HG03460 (cell line): ENCODE results near the gene MILR1.
"Not testable (repeated sequence)": the region's sequence is repeated elsewhere in the genome, so short reads cannot be mapped to it uniquely, and the experiment has no call there.

ENCODE experiments used
- ATAC-seq: cut with Tn5 transposase; IDR thresholded peaks from one replicate; pipeline ENCODE4 v1.9.1; 2021; ENCODE audit not compliant: unreplicated experiment

MILR1 gene

GRCh38 chr17:64426596-64426995 is 22.3 kb upstream of the MILR1 start:
- ATAC-seq, result no peak

GRCh38 chr17:64428406-64428805 is 20.5 kb upstream of the MILR1 start:
- ATAC-seq, result no peak

GRCh38 chr17:64430036-64430435 is 18.9 kb upstream of the MILR1 start:
- ATAC-seq, result not testable (repeated sequence)

GRCh38 chr17:64431534-64431933 is 17.4 kb upstream of the MILR1 start:
- no peak for ATAC-seq

GRCh38 chr17:64437944-64438525 is 10.9 kb upstream of the MILR1 start:
- ATAC-seq, result no peak

- not testable (repeated sequence) for ATAC-seq
Observed at GRCh38 chr17:64439521-64439920, 9.4 kb upstream of the MILR1 start.

- ATAC-seq, result no peak
Observed at GRCh38 chr17:64439956-64440355, 9.0 kb upstream of the MILR1 start.

GRCh38 chr17:64441772-64442540 is 7.0 kb upstream of the MILR1 start:
- no peak for ATAC-seq

GRCh38 chr17:64442541-64442971 is 6.4 kb upstream of the MILR1 start:
- no peak for ATAC-seq

- ATAC-seq, result no peak
Observed at GRCh38 chr17:64443086-64443760, 5.7 kb upstream of the MILR1 start.

GRCh38 chr17:64447526-64447925 is 1.4 kb upstream of the MILR1 start:
- no peak for ATAC-seq

- no peak for ATAC-seq
Observed at GRCh38 chr17:64449545-64449944, 630 bp downstream of the MILR1 start.

- ATAC-seq, result no peak
Observed at GRCh38 chr17:64455993-64456885, 7.3 kb downstream of the MILR1 start.

- no peak for ATAC-seq
Observed at GRCh38 chr17:64457156-64457555, 8.2 kb downstream of the MILR1 start.

- ATAC-seq, result no peak
Observed at GRCh38 chr17:64458756-64459155, 9.8 kb downstream of the MILR1 start.

GRCh38 chr17:64459284-64459747 is 10.4 kb downstream of the MILR1 start:
- ATAC-seq, result no peak

GRCh38 chr17:64459818-64460217 is 10.9 kb downstream of the MILR1 start:
- ATAC-seq, result not testable (repeated sequence)

- ATAC-seq, result no peak
Observed at GRCh38 chr17:64460955-64461354, 12.0 kb downstream of the MILR1 start.

- ATAC-seq, result no peak
Observed at GRCh38 chr17:64461788-64462187, 12.9 kb downstream of the MILR1 start.

- ATAC-seq, result no peak
Observed at GRCh38 chr17:64466019-64466735, 17.3 kb downstream of the MILR1 start.
